Measurements from ENCODE around the gene LYPLA2.
A peak's percentile ranks its signal among the peaks of the same experiment; 100 is the strongest.
"Not testable (repeated sequence)": the region's sequence is repeated elsewhere in the genome, so short reads cannot be mapped to it uniquely, and the experiment has no call there.

Gene LYPLA2

GRCh38 chr1:23779826-23780371, 11.0 kb upstream of the LYPLA2 start:
- DNase-seq (ENCODE audit: low read depth): no peak

- not testable (repeated sequence) for DNase-seq (ENCODE audit: low read depth)
Observed at GRCh38 chr1:23783141-23783540, 7.8 kb upstream of the LYPLA2 start.

GRCh38 chr1:23784846-23785245, 6.1 kb upstream of the LYPLA2 start:
- no peak for DNase-seq (ENCODE audit: low read depth)

- DNase-seq (ENCODE audit: low read depth): no peak
Observed at GRCh38 chr1:23787701-23788100, 3.2 kb upstream of the LYPLA2 start.

- DNase-seq (ENCODE audit: low read depth): no peak
Observed at GRCh38 chr1:23788695-23789094, 2.2 kb upstream of the LYPLA2 start.

GRCh38 chr1:23791516-23792047, 637 bp downstream of the LYPLA2 start:
- no peak for DNase-seq (ENCODE audit: low read depth)

GRCh38 chr1:23792151-23792945, 1.4 kb downstream of the LYPLA2 start:
- no peak for DNase-seq (ENCODE audit: low read depth)

- DNase-seq (ENCODE audit: low read depth): no peak
Observed at GRCh38 chr1:23793018-23793781, 2.3 kb downstream of the LYPLA2 start.

- no peak for DNase-seq (ENCODE audit: low read depth)
Observed at GRCh38 chr1:23793861-23794731, 3.2 kb downstream of the LYPLA2 start.

GRCh38 chr1:23794732-23795182, 3.8 kb downstream of the LYPLA2 start:
- DNase-seq (ENCODE audit: low read depth): not testable (repeated sequence)

- DNase-seq (ENCODE audit: low read depth): no peak
Observed at GRCh38 chr1:23795676-23796465, 4.9 kb downstream of the LYPLA2 start.

GRCh38 chr1:23796466-23797271, 5.7 kb downstream of the LYPLA2 start:
- DNase-seq (ENCODE audit: low read depth): no peak

GRCh38 chr1:23797478-23798448, 6.8 kb downstream of the LYPLA2 start:
- DNase-seq (ENCODE audit: low read depth): no peak

GRCh38 chr1:23798662-23799142, 7.8 kb downstream of the LYPLA2 start:
- DNase-seq (ENCODE audit: low read depth): no peak

GRCh38 chr1:23799255-23799569, 8.3 kb downstream of the LYPLA2 start:
- no peak for DNase-seq (ENCODE audit: low read depth)

GRCh38 chr1:23799570-23800399, 8.8 kb downstream of the LYPLA2 start:
- DNase-seq (ENCODE audit: low read depth): no peak

- peak; percentile 98 for DNase-seq (ENCODE audit: low read depth)
Observed at GRCh38 chr1:23800400-23801337, 9.7 kb downstream of the LYPLA2 start, which contains the start of gene GALE. TSS of gene GALE (minus strand) at chr1:23800754. CDS start at chr1:23799007, 1,747 bp downstream.
